Calu3 (cell line): ENCODE results near the gene CCL26. TPM values are rescaled to one million over a fixed set of nuclear protein-coding genes. Genes with fewer than 3 reads are reported as not detected.

ENCODE experiments used
- BruUV-seq: library from RNA; stranded (reverse); fragments of 400-500 nt; replicated peaks from 2 replicates; lab custom pipeline; 2021; lab: Mats Ljungman, UMichigan
- CTCF ChIA-PET: fragments of 300-600 bp; sonication (Branson Sonifier 250); formaldehyde crosslinking; loops from one replicate; lab custom pipeline; 2022; ENCODE audit warnings: antibody characterized with exemption; lab: Charles Lee
- DNase-seq: peaks from one replicate; pipeline ENCODE4 v3.0.0; 2022
- H3K27ac Mint-ChIP-seq: one replicate; pipeline ENCODE4 v1.8.0; 2022; ENCODE audit warnings: mixed read lengths; ENCODE audit not compliant: unreplicated experiment
- H3K27me3 Mint-ChIP-seq: one replicate; pipeline ENCODE4 v1.8.0; 2022; ENCODE audit warnings: mixed read lengths; ENCODE audit not compliant: unreplicated experiment
- H3K36me3 Mint-ChIP-seq: one replicate; pipeline ENCODE4 v1.8.0; 2022; ENCODE audit warnings: mild to moderate bottlenecking, moderate library complexity, mixed read lengths; ENCODE audit not compliant: insufficient read depth, unreplicated experiment
- H3K4me1 Mint-ChIP-seq: one replicate; pipeline ENCODE4 v1.8.0; 2022; ENCODE audit warnings: mild to moderate bottlenecking, low read depth, mixed read lengths; ENCODE audit not compliant: unreplicated experiment
- H3K4me3 Mint-ChIP-seq: one replicate; pipeline ENCODE4 v1.8.0; 2022; ENCODE audit warnings: mild to moderate bottlenecking, low read depth, moderate library complexity, mixed read lengths; ENCODE audit not compliant: unreplicated experiment
- H3K9me3 Mint-ChIP-seq: one replicate; pipeline ENCODE4 v1.8.0; 2022; ENCODE audit warnings: low read depth, mixed read lengths; ENCODE audit not compliant: unreplicated experiment
- intact Hi-C: fragments of 100-400 bp; cut with micrococcal nuclease; formaldehyde crosslinking; loops from one replicate; pipeline ENCODE4 v1.10.0; 2022; ENCODE audit not compliant: unreplicated experiment
- total RNA-seq: library from RNA; stranded (reverse); gene quantifications from 2 replicates; pipeline ENCODE4 v1.2.3, GENCODE V29; 2022
- TF ChIP-seq, protein P1 (sequence below): fragments of 200-600 bp; IDR thresholded peaks from one replicate; pipeline ENCODE4 v1.8.0; 2022; ENCODE audit warnings: antibody characterized with exemption; ENCODE audit not compliant: unreplicated experiment

Gene CCL26
- total RNA-seq, 1 experiment from 2014 or later, result not detected

DNA sequence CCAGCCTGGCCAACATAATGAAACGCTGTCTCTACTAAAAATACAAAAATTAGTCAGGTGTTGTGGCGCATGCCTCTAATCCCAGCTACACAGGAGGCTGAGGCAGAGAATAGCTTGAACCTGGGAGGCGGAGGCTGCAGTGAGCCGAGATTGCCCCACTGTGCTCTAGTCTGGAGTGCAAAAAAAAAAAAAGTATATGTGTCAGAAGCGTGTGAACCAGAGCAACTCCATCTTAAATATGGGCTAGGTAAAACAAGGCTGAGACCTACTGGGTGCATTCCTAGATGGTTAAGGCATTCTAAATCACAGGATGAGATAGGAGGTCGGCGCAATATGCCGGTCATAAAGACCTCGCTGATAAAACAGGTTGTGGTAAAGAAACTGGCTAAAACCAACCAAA is 35.4 kb upstream of the CCL26 start:
- H3K9me3 Mint-ChIP-seq, result no peaks in the 10 kb centered on the region
- TF ChIP-seq, protein P1, sequence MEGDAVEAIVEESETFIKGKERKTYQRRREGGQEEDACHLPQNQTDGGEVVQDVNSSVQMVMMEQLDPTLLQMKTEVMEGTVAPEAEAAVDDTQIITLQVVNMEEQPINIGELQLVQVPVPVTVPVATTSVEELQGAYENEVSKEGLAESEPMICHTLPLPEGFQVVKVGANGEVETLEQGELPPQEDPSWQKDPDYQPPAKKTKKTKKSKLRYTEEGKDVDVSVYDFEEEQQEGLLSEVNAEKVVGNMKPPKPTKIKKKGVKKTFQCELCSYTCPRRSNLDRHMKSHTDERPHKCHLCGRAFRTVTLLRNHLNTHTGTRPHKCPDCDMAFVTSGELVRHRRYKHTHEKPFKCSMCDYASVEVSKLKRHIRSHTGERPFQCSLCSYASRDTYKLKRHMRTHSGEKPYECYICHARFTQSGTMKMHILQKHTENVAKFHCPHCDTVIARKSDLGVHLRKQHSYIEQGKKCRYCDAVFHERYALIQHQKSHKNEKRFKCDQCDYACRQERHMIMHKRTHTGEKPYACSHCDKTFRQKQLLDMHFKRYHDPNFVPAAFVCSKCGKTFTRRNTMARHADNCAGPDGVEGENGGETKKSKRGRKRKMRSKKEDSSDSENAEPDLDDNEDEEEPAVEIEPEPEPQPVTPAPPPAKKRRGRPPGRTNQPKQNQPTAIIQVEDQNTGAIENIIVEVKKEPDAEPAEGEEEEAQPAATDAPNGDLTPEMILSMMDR, result no peak
- no peak overlapping the region for H3K4me3 Mint-ChIP-seq
- no peaks in the 10 kb centered on the region for H3K4me1 Mint-ChIP-seq
- H3K27me3 Mint-ChIP-seq, result no peaks in the 10 kb centered on the region
- intact Hi-C loops, result no loop called here
- BruUV-seq, result no TSS peak
- no peaks in the 10 kb centered on the region for H3K36me3 Mint-ChIP-seq
- no peak overlapping the region for H3K27ac Mint-ChIP-seq
- no peak for DNase-seq
- CTCF ChIA-PET, result no interaction called here

DNA sequence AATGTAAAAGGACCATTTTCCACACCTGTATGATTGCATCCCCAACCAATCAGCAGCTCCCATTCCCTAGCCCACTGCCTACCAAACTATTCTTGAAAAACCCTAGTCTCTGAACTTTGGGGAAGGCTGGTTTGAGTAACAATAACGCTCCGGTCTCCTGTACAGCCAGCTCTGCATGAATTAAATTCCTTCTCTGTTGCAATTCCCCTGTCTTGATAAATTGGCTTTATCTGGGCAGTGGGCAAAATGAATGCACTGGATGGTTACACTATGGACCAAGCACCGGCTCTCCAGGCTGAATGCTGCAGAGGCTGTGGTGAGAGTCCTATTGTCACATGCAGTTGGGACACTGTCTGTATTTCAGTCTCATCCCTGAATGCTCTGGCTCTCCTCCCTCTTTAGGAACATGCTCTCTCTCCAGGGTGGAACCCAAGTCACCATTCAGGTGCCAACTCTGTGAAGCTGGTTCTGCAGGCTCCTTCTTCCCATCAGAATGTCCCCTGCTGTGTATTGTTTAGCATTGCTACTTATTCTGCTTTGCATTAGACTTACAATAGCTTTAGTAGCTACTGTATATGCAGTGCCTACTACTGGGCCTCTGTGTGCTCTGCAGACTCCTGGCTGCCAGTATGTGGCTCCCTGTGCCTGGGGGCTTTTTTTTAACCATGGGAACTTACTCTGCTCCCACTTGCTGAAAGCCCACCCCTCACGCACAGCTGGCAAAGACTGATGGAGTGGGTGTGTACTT is 34.7 kb upstream of the CCL26 start:
- Mint-ChIP-seq H3K27ac (no peak overlapping the region), H3K4me3 (no peak overlapping the region), H3K36me3 (no peaks in the 10 kb centered on the region), H3K27me3 (no peaks in the 10 kb centered on the region), H3K9me3 (no peaks in the 10 kb centered on the region), H3K4me1 (no peaks in the 10 kb centered on the region)
- TF ChIP-seq, protein P1, result no peak
- intact Hi-C loops, result no loop called here
- BruUV-seq, result no TSS peak
- CTCF ChIA-PET, result no interaction called here
- no peak for DNase-seq

DNA sequence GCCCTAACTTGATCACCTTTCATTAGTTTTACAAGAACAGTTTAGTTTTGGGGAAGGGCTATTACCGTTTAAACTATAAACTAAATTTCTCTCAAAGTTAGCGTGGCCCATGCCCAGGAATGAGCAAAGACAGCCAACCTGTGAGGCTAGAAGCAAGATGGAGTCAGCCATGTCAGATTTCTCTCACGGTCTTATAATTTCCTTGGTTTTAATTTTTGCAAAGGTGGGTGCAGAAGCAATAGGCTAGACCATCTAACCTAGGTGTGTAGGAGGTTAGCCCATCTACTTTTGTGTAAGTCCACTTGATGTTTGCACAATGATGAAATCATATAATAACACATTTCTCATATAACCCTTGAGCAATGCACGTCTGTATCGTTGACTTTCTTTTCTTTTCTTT is 32.7 kb upstream of the CCL26 start:
- Mint-ChIP-seq H3K36me3 (no peaks in the 10 kb centered on the region), H3K27ac (no peak overlapping the region), H3K9me3 (no peaks in the 10 kb centered on the region), H3K4me3 (no peak overlapping the region), H3K27me3 (no peaks in the 10 kb centered on the region), H3K4me1 (no peaks in the 10 kb centered on the region)
- CTCF ChIA-PET, result no interaction called here
- intact Hi-C loops, result no loop called here
- TF ChIP-seq, protein P1, result no peak
- no peak for DNase-seq
- BruUV-seq, result no TSS peak

DNA sequence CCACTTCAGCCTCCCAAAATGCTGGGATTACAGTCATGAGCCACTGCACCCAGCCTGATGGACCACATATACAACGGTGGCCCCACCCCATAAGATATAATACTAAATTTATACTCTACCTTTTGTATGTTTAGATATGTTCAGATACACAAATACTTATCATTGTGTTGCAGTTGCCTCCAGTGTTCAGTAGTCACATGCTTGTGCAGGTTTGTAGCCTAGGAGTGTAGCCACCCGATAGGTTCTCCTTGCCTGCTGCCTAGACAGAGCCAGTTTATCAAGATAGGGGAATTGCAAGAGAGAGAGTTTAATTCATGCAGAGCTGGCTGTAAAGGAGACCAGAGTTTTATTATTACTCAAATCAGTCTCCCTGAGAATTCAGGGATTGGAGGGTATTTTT is 32.0 kb upstream of the CCL26 start:
- Mint-ChIP-seq H3K4me1 (no peaks in the 10 kb centered on the region), H3K27me3 (no peaks in the 10 kb centered on the region), H3K9me3 (no peaks in the 10 kb centered on the region), H3K27ac (no peak overlapping the region), H3K36me3 (no peaks in the 10 kb centered on the region), H3K4me3 (no peak overlapping the region)
- TF ChIP-seq, protein P1, result no peak
- intact Hi-C loops, result no loop called here
- BruUV-seq, result no TSS peak
- CTCF ChIA-PET, result no interaction called here
- DNase-seq, result no peak
